ENCODE data around the gene SLC1A1. TPM values are rescaled to one million over a fixed set of nuclear protein-coding genes. Genes with fewer than 3 reads are reported as not detected.

Gene SLC1A1
- total RNA-seq, result 0.07 TPM in 1 of 2 replicates, not detected in the other

GRCh38 chr9:4489919-4490704 lies at the start of gene SLC1A1:
Gene SLC1A1 (plus strand): TSS chr9:4490468. CDS start chr9:4490680, 212 bp downstream.
- intact Hi-C loops (cut with micrococcal nuclease), result no loop called here

- intact Hi-C loops (cut with micrococcal nuclease), result no loop called here
These were observed 47.5 kb upstream of the SLC1A1 start for GRCh38 chr9:4442806-4443205.

- intact Hi-C loops (cut with micrococcal nuclease), result no loop called here
These were observed 46.8 kb upstream of the SLC1A1 start for GRCh38 chr9:4443439-4443838.

GRCh38 chr9:4461437-4461836 lies 28.8 kb upstream of the SLC1A1 start:
- intact Hi-C loops (cut with micrococcal nuclease), result no loop called here

GRCh38 chr9:4463824-4464223 lies 26.4 kb upstream of the SLC1A1 start:
- intact Hi-C loops (cut with micrococcal nuclease), result no loop called here

- intact Hi-C loops (cut with micrococcal nuclease), result no loop called here
These were observed 25.3 kb upstream of the SLC1A1 start for GRCh38 chr9:4464911-4465513.

- intact Hi-C loops (cut with micrococcal nuclease), result no loop called here
These were observed 24.4 kb upstream of the SLC1A1 start for GRCh38 chr9:4465910-4466309.

GRCh38 chr9:4475301-4475700 lies 15.0 kb upstream of the SLC1A1 start:
- intact Hi-C loops (cut with micrococcal nuclease), result no loop called here

- intact Hi-C loops (cut with micrococcal nuclease), result no loop called here
These were observed 4.1 kb upstream of the SLC1A1 start for GRCh38 chr9:4486176-4486575.

- intact Hi-C loops (cut with micrococcal nuclease), result no loop called here
These were observed 728 bp upstream of the SLC1A1 start for GRCh38 chr9:4489562-4489918.

- intact Hi-C loops (cut with micrococcal nuclease), result no loop called here
These were observed 697 bp downstream of the SLC1A1 start for GRCh38 chr9:4490705-4491625.

GRCh38 chr9:4491626-4491975 lies 1.3 kb downstream of the SLC1A1 start:
- intact Hi-C loops (cut with micrococcal nuclease), result no loop called here

- intact Hi-C loops (cut with micrococcal nuclease), result no loop called here
These were observed 4.1 kb downstream of the SLC1A1 start for GRCh38 chr9:4494332-4494731.

- intact Hi-C loops (cut with micrococcal nuclease), result no loop called here
These were observed 4.5 kb downstream of the SLC1A1 start for GRCh38 chr9:4494806-4495205.

- intact Hi-C loops (cut with micrococcal nuclease), result no loop called here
These were observed 5.3 kb downstream of the SLC1A1 start for GRCh38 chr9:4495537-4495936.

- intact Hi-C loops (cut with micrococcal nuclease), result no loop called here
These were observed 6.2 kb downstream of the SLC1A1 start for GRCh38 chr9:4496497-4496896.

GRCh38 chr9:4497395-4497794 lies 7.1 kb downstream of the SLC1A1 start:
- intact Hi-C loops (cut with micrococcal nuclease), result no loop called here

GRCh38 chr9:4497855-4498254 lies 7.6 kb downstream of the SLC1A1 start:
- intact Hi-C loops (cut with micrococcal nuclease), result no loop called here

GRCh38 chr9:4499917-4500316 lies 9.6 kb downstream of the SLC1A1 start:
- intact Hi-C loops (cut with micrococcal nuclease), result no loop called here

- intact Hi-C loops (cut with micrococcal nuclease), result no loop called here
These were observed 10.9 kb downstream of the SLC1A1 start for GRCh38 chr9:4501147-4501507.

- intact Hi-C loops (cut with micrococcal nuclease), result no loop called here
These were observed 12.2 kb downstream of the SLC1A1 start for GRCh38 chr9:4502444-4502843.

GRCh38 chr9:4503103-4503502 lies 12.8 kb downstream of the SLC1A1 start:
- intact Hi-C loops (cut with micrococcal nuclease), result no loop called here
